Raji (cell line): ENCODE measurements around the gene GRK1.

ENCODE experiments used
- POLR2A ChIP-seq: IDR thresholded peaks from 2 replicates; pipeline ENCODE4 v1.6.1; 2011; ENCODE audit warnings: low read depth, low read length, control low read depth; ENCODE audit not compliant: insufficient read depth

The GRK1 gene

GRCh38 chr13:113763961-113764792 is 97.2 kb downstream of the GRK1 start:
- no peak for TF ChIP-seq POLR2A

GRCh38 chr13:113764793-113765563 is 98.0 kb downstream of the GRK1 start:
- TF ChIP-seq POLR2A = no peak

DNA sequence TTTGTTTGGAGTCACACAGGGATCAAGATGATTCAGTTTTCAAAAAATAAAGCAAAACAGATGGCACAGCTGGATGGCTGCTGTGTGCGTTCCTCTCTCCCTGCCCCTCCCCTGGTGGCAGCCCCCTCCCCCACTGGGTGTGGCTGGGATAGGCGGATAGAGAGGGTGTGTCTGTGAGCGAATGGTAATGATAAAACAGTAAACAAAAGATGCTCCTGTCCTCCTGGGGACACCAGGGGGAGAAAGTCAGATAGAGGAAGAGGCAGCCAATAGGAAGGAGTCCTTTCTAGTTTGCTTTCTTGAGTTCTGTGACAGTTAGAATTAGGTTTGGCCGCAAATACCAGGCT is 98.5 kb downstream of the GRK1 start:
- no peak for TF ChIP-seq POLR2A

GRCh38 chr13:113766035-113766800 is 99.2 kb downstream of the GRK1 start:
- no peak for TF ChIP-seq POLR2A

DNA sequence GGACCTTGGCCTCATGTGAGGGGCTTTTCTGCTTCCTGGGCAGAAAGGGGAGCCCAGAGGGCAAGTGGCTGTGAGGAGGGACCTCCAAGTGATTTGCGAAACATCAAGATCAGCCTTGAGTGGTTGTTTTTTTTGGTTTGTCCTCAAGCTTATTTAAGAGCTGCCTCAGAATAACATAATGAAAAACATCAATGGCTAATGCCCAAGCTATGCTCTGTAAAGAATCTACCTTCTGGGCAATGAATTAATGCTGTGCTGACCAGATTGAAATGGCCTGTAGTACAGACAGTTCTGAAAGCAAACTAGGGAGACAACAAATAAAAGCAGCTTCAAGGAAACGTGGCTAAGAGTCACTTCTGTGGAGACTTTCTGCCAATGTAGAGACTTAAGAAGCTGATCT is 100.3 kb downstream of the GRK1 start:
- no peak for TF ChIP-seq POLR2A

DNA sequence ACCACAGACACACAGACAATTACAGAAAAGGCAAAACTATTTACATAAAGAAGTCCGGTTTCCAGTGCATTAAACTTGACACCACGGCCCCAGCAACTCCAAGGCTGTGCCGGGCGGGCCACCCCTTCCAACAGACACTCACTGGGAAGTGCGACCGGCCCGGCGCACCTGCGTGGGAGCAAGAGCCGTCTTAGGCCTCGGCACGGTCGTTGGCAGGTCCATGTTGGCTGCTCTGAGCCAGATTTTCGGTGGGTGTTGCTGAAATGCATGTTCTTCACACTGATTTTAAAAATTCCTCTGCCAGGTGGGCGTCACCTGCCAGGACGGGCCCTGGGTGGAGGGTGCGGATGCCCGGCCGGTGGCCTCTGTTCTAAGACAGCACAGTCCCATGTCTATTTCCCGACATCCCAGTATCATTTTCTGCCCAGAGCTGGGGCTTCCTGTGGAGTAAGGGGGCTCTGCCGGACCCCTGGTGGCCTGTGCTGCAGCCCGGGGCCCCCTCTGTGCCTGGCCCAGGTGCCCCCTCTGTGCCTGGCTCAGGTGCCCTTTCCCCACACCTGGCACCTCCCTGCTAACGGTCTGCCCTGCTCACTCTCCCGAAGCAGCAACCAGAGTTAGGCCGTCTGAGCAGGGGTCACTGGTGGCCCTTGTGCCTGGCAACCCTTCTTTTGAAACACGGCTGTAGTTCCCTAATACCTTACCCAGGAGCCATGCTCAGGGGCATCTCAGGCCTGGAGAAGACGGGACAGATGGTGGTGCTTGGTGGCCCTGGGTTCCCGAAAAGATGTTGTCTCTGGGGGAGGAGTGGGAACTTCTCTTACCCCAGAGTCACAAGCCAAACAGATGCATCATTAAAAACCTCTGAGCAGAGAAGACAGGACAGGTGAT is 101.2 kb downstream of the GRK1 start:
- TF ChIP-seq POLR2A = no peak

- no peak for TF ChIP-seq POLR2A
These were observed 102.1 kb downstream of the GRK1 start for GRCh38 chr13:113769106-113769505.

DNA sequence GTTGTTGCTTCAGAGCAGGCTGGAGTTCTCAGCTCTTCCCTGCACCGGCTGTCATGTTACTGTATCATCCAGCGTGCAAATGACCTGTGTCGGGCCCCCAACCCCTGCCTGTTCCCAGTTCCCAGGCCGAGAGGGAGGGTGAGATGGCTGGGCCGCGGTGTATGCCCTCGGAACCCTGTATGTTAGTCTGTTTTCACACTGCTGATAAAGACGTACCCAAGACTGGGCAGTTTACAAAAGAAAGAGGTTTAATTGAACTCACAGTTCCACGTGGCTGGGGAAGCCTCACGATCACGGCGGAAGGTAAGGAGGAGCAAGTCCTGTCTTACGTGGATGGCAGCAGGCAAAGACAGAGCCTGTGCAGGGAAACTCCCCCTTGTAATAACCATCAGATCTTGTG is 102.9 kb downstream of the GRK1 start:
- no peak for TF ChIP-seq POLR2A

DNA sequence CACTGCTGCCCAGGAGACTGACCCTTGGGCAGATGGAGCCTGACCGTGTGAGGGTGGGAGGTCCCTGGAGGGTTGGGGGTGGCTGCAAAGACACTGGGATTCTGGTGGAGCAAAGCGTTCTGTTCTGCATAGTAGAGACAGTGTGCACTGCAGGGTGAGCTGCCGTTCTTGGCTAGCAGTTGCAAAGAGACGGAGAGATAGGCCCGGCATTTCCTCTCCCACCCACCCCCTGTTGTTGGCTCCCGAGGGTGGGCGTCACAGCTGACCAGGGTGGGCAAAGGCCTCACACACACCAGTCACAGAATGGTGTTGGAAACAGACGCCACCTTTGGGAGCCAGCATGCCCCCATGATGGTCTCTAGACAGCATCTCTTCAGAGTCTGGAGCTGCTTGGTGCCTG is 103.4 kb downstream of the GRK1 start:
- no peak for TF ChIP-seq POLR2A

- TF ChIP-seq POLR2A = no peak
These were observed 103.9 kb downstream of the GRK1 start for GRCh38 chr13:113770937-113771336.

DNA sequence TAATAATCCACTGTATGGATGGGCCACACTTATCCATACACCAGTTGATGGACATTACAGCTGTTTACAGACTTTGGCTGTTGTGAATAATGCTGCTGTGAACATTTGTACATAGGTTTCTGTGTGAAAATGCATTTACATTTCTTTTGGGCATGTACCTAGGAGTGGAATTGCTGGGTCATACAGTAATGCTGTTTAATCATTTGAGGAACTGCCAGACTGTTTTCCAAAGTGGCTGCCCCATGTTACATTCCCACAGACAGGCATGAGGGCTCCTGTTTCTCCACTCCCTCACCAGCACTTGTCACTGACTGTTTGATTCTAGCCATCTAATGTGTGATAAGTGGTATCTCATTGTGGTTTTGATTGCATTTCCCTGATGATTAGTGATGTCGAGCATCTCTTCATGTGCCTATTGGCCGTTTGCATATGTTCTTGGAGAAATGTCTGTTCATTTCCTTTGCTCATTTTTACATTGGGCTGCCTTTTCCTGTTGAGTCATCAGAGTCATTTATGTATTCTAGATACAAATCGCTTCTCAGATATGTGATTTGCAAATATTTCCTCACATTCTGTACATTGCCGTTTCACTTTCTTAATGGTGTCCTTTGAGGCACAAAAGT is 104.8 kb downstream of the GRK1 start:
- no peak for TF ChIP-seq POLR2A

- no peak for TF ChIP-seq POLR2A
These were observed 107.4 kb downstream of the GRK1 start for GRCh38 chr13:113774177-113775107.

DNA sequence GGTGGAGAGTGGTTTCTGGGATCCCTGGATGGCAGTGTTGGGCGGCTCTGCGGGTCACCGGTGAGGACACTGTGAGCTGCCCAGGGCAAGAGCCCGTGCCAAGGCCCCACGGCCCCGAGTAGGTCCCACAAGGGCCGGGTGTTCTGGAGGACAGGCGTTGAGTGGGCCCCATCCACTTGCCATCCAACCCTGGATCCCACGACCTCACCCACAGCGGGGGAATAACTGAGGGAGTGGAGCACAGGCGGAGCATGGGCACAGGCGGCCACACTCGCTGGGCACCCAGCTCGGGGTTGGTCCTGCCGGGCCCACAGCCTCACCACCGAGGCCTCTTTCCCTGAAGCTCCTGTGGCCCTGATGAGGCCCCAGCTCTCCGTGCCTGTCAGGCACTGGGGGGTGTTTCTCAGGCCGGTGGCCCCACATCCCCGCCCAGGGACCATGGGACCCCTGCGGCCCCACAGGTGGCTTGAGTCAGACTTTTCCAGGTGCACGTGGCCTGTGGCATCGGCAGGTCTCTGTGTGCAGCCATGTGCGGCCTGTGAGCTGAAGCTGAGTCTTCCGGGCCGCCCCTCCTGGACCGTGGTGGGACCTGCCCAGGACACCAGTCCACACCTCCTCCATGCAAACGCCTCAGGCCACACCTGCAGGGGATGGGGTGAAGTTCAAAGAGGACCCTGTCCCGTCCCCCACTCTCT is 108.6 kb downstream of the GRK1 start:
- no peak for TF ChIP-seq POLR2A
